K562 (cell line): Measurements from ENCODE around the gene CELF4. TPM values are rescaled to one million over a fixed set of nuclear protein-coding genes. Genes with fewer than 3 reads are reported as not detected.

Experiments
- ELF4 ChIP-seq: fragments of 450-650 bp; formaldehyde crosslinking; IDR thresholded peaks from 2 replicates; pipeline ENCODE4 v1.4.0; 2022; ENCODE audit warnings: missing genetic modification characterization
- FOXA1 ChIP-seq: fragments of 450-650 bp; IDR thresholded peaks from 2 replicates; pipeline ENCODE4 v1.6.1; 2016; ENCODE audit warnings: mild to moderate bottlenecking, borderline replicate concordance
- GABPB1 ChIP-seq: sonication (generic); formaldehyde crosslinking; IDR thresholded peaks from 2 replicates; pipeline ENCODE4 v1.8.0; 2022; ENCODE audit warnings: mild to moderate bottlenecking, missing genetic modification reagents
- PTRF ChIP-seq: fragments of 450-650 bp; IDR thresholded peaks from 2 replicates; pipeline ENCODE4 v1.6.1; 2016; ENCODE audit warnings: mild to moderate bottlenecking, missing genetic modification characterization, missing compliant biosample characterization
- SIN3A ChIP-seq, 2 experiments: fragments of 150-350 bp in 1 of 2; IDR thresholded peaks; 2 replicates each; pipeline ENCODE4 v1.6.1; 2011 to 2016; ENCODE audit warnings: borderline replicate concordance in 2 of 2, low read depth in 2 of 2, low read length in 2 of 2, mild to moderate bottlenecking in 2 of 2, moderate library complexity in 2 of 2; ENCODE audit not compliant: control insufficient read depth in 1 of 2
- SMC3 ChIP-seq: conservative IDR thresholded peaks from 2 replicates; pipeline ENCODE4 v1.6.1; 2011; ENCODE audit warnings: low read depth, low read length, improper control_type of control experiment; ENCODE audit not compliant: insufficient read depth
- ZBTB17 ChIP-seq: fragments of 450-650 bp; formaldehyde crosslinking; IDR thresholded peaks from 2 replicates; pipeline ENCODE4 v1.4.0; 2020; ENCODE audit warnings: mild to moderate bottlenecking
- polyA plus RNA-seq, 8 experiments: library from polyadenylated mRNA; depleted of rRNA in 4 of 8; stranded (reverse) in 5 of 8; unstranded in 3 of 8; fragments of >200 nt; fragmentation: Nextera tagmentation in 2 of 8; fragmentation: Illumina TruSeq in 1 of 8; extraction: Ambion mirVana in 2 of 8; extraction: Trizol in 1 of 8; gene quantifications; 2 replicates each; pipeline versions ENCODE4 v1.2.1 to v1.2.3, GENCODE V29; 2011 to 2014; ENCODE audit warnings: inconsistent platforms in 1 of 8, missing spikeins in 1 of 8
- total RNA-seq, 7 experiments: library from RNA; depleted of rRNA in 6 of 7; stranded (reverse); fragments of >200 nt in 6 of 7; fragmentation: Illumina TruSeq in 2 of 7; extraction: Trizol in 2 of 7; gene quantifications; 2 replicates each; pipeline versions ENCODE4 v1.2.1 to v1.2.3, GENCODE V29; 2011 to 2021; ENCODE audit warnings: low replicate concordance in 1 of 7
- TF ChIP-seq, protein P1 (sequence below), 2 experiments: IDR thresholded peaks; 2 replicates each; pipeline ENCODE4 v1.6.1; 2012; ENCODE audit warnings: improper control_type of control experiment in 2 of 2, low read depth in 2 of 2, low read length in 2 of 2, borderline replicate concordance in 1 of 2
- TF ChIP-seq, protein P2 (sequence below): fragments of 250-450 bp; sonication (Bioruptor Pico); IDR thresholded peaks from 2 replicates; pipeline ENCODE4 v1.6.1; 2021; ENCODE audit warnings: mild to moderate bottlenecking
- TF ChIP-seq, protein P3 (sequence below): fragments of 250-450 bp; sonication (Bioruptor Pico); IDR thresholded peaks from 2 replicates; pipeline ENCODE4 v1.9.0; 2021; ENCODE audit warnings: mild to moderate bottlenecking, inconsistent platforms
- TF ChIP-seq, protein P4 (sequence below): fragments of 450-650 bp; IDR thresholded peaks from 2 replicates; pipeline ENCODE4 v1.6.1; 2017; ENCODE audit warnings: antibody characterized with exemption, mild to moderate bottlenecking

CELF4 gene
- total and polyA plus RNA-seq, 9 of the 15 experiments (the other 6 are each of a cell fraction or from before 2014, with no cell fraction given): 0.04 to 0.24 (median 0.07) TPM; not detected in 3

DNA sequence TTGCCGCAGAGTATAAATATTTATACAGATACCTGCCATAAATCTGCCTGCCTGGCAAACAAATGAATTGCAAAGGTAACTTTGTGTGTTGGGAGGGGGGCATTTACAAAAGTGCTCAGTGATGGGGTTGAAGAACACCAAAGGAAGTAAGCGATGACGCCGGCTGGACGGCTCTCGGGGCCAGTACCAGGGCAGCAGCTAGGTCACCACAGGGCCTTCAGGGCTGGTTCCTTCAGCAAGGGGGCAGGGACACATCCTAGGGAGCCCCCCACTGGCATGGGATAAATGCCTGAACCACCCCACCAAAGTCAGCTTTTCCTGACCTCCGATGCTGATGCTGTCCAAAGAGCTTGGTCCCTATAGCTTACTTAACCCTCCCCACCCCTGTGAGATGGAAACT is 190.4 kb downstream of the CELF4 start (continued):
- TF ChIP-seq, protein P1, sequence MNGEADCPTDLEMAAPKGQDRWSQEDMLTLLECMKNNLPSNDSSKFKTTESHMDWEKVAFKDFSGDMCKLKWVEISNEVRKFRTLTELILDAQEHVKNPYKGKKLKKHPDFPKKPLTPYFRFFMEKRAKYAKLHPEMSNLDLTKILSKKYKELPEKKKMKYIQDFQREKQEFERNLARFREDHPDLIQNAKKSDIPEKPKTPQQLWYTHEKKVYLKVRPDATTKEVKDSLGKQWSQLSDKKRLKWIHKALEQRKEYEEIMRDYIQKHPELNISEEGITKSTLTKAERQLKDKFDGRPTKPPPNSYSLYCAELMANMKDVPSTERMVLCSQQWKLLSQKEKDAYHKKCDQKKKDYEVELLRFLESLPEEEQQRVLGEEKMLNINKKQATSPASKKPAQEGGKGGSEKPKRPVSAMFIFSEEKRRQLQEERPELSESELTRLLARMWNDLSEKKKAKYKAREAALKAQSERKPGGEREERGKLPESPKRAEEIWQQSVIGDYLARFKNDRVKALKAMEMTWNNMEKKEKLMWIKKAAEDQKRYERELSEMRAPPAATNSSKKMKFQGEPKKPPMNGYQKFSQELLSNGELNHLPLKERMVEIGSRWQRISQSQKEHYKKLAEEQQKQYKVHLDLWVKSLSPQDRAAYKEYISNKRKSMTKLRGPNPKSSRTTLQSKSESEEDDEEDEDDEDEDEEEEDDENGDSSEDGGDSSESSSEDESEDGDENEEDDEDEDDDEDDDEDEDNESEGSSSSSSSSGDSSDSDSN (IDR thresholded peaks at IDR 0.05; ENCODE audit: borderline replicate concordance in 1 of 2, low read depth in 2 of 2, low read length in 2 of 2): no peak
- TF ChIP-seq SMC3 (no peak), PTRF (tag) (no peak), GABPB1 (no peak), SIN3A (IDR thresholded peaks at IDR 0.05; ENCODE audit: borderline replicate concordance in 2 of 2, control insufficient read depth in 1 of 2, low read depth in 2 of 2, low read length in 2 of 2) (no peak), ELF4 (CRISPR knock-in tag) (no peak), FOXA1 (no peak), ZBTB17 (CRISPR knock-in tag) (no peak)
- TF ChIP-seq, protein P2, sequence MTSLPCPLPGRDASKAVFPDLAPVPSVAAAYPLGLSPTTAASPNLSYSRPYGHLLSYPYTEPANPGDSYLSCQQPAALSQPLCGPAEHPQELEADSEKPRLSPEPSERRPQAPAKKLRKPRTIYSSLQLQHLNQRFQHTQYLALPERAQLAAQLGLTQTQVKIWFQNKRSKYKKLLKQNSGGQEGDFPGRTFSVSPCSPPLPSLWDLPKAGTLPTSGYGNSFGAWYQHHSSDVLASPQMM (CRISPR knock-in tag): no peak
- TF ChIP-seq, protein P3, sequence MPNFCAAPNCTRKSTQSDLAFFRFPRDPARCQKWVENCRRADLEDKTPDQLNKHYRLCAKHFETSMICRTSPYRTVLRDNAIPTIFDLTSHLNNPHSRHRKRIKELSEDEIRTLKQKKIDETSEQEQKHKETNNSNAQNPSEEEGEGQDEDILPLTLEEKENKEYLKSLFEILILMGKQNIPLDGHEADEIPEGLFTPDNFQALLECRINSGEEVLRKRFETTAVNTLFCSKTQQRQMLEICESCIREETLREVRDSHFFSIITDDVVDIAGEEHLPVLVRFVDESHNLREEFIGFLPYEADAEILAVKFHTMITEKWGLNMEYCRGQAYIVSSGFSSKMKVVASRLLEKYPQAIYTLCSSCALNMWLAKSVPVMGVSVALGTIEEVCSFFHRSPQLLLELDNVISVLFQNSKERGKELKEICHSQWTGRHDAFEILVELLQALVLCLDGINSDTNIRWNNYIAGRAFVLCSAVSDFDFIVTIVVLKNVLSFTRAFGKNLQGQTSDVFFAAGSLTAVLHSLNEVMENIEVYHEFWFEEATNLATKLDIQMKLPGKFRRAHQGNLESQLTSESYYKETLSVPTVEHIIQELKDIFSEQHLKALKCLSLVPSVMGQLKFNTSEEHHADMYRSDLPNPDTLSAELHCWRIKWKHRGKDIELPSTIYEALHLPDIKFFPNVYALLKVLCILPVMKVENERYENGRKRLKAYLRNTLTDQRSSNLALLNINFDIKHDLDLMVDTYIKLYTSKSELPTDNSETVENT: no peak
- TF ChIP-seq, protein P4, sequence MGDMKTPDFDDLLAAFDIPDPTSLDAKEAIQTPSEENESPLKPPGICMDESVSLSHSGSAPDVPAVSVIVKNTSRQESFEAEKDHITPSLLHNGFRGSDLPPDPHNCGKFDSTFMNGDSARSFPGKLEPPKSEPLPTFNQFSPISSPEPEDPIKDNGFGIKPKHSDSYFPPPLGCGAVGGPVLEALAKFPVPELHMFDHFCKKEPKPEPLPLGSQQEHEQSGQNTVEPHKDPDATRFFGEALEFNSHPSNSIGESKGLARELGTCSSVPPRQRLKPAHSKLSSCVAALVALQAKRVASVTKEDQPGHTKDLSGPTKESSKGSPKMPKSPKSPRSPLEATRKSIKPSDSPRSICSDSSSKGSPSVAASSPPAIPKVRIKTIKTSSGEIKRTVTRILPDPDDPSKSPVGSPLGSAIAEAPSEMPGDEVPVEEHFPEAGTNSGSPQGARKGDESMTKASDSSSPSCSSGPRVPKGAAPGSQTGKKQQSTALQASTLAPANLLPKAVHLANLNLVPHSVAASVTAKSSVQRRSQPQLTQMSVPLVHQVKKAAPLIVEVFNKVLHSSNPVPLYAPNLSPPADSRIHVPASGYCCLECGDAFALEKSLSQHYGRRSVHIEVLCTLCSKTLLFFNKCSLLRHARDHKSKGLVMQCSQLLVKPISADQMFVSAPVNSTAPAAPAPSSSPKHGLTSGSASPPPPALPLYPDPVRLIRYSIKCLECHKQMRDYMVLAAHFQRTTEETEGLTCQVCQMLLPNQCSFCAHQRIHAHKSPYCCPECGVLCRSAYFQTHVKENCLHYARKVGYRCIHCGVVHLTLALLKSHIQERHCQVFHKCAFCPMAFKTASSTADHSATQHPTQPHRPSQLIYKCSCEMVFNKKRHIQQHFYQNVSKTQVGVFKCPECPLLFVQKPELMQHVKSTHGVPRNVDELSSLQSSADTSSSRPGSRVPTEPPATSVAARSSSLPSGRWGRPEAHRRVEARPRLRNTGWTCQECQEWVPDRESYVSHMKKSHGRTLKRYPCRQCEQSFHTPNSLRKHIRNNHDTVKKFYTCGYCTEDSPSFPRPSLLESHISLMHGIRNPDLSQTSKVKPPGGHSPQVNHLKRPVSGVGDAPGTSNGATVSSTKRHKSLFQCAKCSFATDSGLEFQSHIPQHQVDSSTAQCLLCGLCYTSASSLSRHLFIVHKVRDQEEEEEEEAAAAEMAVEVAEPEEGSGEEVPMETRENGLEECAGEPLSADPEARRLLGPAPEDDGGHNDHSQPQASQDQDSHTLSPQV: no peak
- TF ChIP-seq, all 486 proteins: peak for 0
